ENCODE measurements around the gene RALGPS1.

Gene RALGPS1

DNA sequence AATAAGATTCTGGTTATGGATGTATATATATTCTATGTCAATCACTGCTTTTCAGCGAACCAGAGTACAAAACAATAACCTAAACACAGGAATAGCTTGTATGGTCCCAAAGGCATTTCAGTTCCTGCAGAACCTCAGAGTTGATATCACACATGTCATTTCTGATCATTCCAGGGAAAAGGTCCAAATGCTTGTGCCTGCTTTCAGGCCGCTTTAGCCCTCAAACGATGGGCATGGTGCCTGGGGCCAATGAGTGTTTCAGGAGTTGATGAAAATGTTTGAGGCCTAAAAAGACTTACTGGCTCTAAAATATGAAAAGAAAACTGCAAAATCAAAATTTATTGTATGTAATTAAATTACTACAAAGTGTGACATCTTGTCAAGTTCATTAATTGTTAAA, 185.1 kb downstream of the RALGPS1 start:
- DNase-seq (ENCODE audit: low read depth in 2 of 2): no peak

DNA sequence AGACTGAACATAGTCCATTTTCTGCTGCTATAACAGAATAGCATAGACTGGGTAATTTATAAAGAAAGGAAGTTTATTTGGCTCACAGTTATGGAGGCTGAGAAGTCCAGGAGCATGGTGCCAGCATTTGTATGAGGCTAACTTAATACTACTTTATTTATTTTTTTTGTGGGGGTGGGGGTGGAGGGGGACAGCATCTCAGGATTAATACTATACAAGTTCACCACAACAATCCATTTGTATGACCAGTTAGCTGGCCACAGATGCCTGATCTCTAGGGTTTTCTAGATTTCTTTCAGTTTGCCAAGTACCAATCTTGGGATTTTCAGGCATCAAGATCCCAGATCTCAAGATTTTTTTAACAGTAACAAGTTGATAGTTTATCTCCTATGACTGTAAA, 187.6 kb downstream of the RALGPS1 start:
- no peak for DNase-seq (ENCODE audit: low read depth in 2 of 2)

DNA sequence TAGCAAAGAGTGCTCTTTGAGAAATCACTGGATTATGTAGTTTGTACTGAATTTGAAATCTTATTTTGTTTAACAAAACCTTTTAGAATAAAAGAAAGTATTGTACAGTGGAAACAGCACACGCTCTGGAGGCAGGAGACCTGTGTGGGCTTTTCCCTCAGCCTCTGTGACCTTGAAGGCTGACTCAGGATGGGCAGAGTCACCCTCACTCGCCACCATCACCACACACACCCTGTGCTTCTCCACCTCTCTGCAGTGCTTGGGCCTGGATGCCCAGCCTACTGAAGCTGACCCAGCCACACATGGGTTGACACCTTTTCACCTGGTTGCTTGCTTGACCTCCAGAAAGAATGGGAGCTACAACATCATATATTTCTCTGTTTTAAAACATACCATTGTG, 188.2 kb downstream of the RALGPS1 start:
- DNase-seq (ENCODE audit: low read depth in 2 of 2): no peak

DNA sequence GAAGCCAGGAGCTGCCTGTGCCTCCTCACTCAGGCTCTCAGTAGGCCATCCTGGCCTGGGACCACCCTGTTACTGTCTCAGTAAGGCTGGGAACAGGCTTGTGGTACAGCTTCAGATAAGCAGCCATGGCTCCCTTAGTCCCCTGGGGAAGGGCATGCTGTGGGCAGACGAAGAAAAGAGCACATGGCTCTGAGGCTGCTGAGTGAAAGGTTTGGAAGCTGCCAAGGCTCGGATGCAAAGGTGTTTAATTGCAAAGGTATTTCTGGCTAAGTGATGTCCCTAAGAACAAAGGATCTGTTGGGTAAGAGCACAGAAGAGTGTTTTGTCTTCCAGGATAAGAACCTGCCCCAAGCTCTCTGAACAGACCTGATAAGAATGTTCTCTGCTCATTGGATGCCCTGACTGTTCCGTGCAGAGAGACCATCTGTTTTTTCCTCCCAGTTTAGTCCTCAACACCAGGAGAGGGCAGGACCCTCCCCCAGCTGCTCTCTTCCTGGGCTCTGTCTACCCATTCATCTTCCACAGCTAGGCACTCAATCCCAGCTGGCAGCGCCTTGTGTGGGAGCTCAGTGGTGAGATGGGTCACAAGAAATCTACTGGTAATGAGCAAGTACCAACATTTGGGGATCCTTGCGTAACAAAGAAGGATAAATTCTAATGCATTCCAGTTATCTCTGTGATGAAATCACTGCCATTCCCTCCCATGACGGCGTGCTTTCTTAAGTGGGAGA, 190.2 kb downstream of the RALGPS1 start:
- no peak for DNase-seq (ENCODE audit: low read depth in 2 of 2)

DNA sequence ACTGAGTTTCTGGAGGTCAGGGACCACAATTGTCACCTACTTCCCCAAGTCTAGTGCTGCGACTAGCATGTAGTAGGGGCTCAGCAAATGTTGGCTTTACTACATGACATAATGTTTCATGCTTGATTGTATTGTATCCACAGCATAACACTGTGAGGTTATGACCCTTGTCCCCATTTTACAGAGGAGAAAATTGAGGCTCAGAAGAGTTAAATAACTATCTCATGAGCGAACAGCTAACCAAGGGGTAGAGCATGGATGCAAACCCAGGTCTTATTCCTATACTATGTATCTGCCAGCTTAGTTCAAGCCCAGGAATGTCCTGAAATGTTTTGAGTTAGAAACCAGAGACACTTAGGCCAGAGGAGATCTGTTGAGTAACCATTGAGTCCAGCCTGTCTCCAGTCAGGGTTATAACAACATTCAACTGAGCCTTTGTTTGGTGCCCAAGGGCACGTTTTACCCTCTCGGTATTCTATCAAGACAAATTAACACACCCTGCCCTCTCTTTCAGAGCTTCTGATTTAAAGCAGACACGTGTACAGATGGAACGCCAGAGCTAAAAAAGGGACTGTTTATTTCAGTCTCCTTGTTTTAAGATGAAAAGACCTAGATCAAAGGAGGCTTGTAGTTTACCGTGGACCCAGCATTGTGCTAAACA, 191.4 kb downstream of the RALGPS1 start:
- DNase-seq (ENCODE audit: low read depth in 2 of 2): no peak

DNA sequence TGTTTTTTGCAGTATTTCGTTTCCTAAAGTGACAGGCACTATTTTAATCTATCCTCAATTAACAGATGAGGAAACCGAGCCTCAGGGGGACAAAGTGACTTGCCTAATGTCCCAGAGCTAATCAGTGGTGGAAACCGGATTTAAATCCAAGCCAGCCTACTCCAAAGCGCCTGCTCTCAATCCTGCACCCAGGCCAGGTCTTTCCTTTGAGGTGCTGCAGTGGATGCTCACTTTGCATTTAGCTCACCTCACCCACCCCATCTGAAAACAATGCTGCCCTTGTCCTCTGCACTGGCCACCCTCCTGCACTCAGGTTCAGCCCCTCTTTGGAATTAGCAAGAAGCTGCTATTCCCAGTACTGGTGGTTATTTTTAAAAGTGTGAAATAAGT, 191.9 kb downstream of the RALGPS1 start:
- DNase-seq (ENCODE audit: low read depth in 2 of 2): no peak

DNA sequence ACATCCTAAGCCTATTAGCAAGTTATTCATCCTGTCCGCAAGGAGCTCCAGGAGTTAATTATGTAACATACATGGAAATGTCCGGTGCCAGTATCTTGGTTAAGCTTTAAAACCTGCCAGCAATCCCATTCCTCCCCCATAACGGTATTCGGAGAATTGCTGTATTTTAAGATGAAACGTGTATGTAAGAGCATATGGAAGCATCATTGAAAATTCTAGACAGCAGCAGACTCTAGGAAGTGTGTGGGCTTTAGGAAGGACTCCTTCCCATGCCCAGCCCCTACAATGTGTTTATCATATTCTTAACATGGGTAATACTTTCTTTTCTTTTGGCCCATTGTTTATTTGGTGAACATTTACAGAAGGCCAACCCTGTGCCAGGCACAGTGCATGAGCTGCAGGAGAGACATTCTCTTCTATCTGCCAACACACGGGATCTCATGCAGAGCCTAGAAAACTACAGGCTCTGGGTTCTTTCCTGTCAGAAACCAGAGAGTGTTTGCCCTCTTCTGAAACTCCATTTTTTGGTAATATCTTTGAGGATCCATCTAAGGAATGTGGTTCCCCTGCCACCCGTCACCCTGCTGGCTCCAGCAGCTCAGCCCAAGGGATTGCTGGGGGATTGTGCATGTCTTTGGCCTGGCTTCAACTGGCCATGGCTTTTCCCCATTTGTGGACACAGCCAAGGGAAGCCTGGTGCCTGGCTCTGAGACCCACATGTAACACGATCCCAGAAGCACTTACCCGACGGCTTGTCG, 192.8 kb downstream of the RALGPS1 start:
- DNase-seq (ENCODE audit: low read depth in 2 of 2): no peak

DNA sequence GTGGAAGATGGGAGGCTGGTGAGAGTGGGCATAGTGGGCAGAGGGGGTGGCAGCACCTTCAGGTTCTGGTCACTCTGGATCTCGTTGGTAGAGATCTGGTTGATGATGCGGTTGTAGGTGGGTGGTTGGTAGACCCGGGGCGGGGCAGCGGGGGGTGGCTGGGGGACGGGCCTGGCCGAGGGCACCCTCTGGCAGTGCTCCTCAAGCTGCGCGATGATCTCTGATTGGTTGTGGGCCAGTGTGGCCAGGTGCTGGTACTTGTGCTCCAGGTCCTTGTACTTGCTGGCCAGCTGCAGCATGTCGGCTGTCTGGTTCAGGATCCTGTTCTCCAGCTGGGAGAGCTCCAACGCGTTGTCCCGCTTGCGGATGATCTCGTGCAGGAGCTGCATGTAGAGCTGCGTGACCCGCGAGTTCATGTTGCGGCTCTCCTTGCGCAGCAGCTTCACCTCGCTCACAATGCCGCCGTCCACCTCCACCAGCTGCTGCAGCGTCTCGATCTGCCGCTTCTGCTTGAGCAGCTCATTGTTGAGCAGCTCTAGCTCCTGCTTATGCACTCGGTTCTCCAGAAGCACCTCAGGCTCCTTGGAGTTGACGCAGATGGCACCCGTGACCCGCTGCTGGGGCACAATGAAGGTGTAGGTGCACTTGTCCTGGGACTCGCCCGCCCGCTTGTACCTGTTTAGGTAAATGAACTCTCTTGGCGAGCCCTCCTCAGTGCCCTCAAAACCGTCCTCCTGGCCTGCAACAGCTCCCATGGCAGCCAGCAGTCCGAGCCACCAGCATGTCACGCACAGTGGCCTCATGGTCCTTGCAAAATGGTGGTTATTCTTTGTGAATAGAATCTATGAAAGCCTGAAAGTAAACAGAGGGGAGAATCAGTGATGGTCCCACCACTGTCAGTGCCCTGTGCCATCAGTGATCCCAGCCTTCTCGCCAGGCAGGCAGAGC, 193.6 kb downstream of the RALGPS1 start:
- no peak for DNase-seq (ENCODE audit: low read depth in 2 of 2)

DNA sequence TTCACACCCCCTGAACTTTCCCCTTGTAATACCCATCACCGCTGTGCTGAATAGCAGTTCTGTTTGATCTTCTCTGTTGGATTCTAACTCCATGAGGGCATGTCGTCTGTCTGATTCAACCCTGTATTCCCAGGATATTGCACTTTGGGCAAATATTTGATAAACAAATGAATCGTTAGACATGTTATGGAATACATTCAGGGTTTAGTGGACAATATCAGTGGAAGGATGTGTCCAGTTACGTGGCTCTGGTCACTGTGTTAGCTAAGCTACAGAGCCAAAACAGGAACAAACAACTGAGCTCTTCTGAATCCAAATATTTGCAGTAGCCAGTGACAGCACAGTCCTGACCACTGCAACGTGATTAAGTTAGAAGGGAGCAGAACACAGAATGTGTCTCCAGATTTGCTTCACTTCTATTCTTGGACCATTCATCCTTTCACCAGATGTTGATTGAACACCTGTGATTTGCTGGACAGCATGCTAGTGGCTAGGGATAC, 194.7 kb downstream of the RALGPS1 start:
- no peak for DNase-seq (ENCODE audit: low read depth in 2 of 2)

DNA sequence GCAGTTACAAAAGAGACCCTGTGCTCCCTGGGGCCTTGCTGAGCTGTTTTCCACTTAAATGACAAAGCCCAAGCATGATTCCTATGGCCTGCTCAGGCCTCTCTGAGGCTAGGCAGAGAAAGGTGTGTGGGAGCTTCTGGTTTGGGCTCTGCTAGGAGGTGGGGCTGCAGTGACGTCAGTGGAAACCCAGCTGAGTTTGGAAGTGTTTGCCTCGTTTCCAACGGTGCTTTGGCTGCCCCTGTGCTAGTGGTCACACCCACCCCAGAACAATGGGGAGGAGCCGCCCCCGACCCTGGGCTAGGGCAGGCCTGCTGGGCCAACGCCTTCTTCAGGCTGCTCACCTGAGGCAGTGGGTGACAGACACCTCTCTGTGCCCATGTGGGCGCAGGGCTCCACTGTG, 197.5 kb downstream of the RALGPS1 start:
- DNase-seq (ENCODE audit: low read depth in 2 of 2): no peak

DNA sequence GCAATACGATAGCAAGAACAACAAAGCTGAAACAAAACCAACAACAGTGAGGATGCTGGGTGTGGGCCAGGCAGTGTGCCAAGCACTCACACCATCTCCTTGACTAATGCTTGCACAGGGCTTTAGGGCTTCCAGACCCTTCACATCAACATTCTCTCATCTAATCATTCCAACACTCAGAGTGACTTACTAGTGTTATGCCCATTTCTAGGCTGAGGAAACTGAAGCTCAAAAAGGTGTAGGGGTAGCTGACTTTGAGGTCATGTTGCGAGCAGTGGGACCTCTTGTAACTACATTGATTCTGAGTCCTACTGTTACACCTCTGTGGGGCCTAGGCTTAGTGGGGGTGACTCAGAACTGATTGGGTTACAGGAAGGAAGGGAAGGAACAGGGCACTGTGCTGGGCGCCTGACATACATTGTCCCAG, 198.2 kb downstream of the RALGPS1 start:
- no peak for DNase-seq (ENCODE audit: low read depth in 2 of 2)

DNA sequence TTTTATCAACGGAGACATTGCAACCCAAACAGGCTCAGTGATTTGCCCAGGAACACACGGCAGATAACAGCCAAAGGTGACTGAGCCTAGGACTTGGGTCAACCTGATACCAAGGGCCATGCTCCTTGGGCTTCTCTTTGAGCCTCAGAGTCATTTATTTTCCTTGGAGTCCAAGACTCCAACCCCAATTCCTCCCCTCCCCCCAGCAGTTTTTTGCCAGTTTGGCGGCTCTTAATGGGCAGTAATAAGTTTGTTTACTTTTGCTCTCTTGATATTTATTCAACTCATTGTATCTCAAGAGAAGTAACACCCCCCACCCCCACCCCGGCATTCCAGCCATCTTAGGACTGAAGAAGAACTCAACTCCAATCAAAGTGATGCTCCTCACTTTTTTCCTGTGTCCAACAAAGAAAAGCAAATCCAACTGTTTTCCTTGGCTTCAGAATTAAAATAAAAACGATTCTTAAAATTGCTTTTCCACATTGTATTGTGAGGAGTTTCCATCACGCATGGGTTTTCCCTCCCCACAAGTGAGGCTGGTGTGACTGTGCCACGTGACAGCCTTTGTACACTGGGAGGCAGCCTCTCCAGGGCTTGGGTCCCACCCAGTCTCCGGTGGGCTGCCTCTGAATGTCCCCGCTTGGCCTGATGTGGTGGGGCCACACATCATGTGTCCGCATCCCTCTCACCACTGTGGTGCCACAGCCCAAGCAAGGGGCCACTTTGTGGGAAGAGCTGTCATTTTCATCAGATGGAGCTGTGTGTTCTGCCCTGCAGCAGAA, 198.8 kb downstream of the RALGPS1 start:
- DNase-seq (ENCODE audit: low read depth in 2 of 2): no peak

DNA sequence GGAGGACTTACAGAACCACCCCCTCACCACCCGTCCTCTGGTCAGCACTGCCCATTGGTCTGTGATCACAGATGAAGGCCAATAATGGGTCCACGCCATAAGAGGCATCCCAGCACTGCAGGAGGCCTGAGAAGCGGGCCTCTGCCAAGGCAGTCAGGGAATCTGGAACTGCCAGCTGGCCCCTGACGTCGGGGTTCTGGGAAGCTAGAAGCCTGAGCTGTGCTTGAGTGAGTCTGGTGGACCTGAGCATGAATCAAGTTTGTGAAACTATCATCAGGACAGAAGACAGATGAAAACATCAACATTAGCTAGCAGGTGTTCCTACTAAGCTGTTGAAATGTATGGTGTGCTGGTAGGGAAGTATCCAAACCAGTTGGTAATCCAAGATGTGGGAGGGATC, 200.0 kb downstream of the RALGPS1 start:
- DNase-seq (ENCODE audit: low read depth in 2 of 2): no peak

DNA sequence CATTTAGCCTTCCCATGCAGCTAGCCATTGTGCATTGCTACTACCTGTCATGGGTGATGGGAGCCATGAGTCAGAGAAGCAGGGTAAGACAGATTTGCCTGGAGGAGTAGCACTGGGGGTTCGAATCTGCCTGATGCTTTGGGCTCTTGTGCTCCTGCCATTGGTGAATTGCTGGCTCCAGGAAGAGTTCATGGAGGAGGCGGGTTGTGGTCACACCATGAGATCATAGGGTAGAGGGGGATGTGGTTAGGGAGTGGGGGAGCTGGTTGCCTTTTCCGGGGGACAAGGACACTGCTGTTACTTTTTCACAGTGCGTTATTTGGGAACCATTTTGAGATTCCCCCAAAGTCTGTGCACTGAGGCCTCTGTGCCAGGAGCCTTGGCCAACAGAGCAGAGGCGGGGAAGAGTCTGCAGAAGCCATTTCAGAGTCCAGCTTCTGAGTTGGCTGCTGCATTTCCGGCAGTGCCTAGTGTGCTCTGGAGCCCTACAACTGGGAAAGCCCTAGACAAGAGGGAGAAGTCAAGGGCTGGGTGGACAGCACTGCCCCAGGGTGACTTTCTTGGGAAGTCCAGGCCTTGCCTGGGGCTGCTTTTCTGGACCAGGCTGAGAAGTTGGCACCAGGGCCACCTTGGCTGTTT, 201.6 kb downstream of the RALGPS1 start:
- DNase-seq (ENCODE audit: low read depth in 2 of 2): no peak

DNA sequence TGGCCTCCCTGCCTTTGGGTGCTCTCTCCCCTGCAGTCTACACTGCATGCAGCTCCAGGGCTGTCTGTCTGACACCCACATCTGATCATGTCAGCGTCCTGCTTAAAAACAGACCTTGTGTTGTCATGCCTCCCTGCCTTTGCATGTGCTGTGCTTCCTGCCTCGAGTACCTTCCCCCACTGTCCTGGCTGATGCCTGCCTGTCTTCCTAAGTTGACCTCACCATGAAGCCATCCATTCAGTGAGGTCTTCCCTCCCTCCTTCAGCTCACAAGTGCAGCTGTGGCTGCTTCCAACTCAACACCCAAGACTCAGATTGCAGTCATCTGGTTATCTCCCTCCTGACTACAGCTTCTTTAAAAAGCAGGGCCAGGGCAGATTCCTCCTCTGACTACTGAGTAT, 202.4 kb downstream of the RALGPS1 start:
- no peak for DNase-seq (ENCODE audit: low read depth in 2 of 2)

DNA sequence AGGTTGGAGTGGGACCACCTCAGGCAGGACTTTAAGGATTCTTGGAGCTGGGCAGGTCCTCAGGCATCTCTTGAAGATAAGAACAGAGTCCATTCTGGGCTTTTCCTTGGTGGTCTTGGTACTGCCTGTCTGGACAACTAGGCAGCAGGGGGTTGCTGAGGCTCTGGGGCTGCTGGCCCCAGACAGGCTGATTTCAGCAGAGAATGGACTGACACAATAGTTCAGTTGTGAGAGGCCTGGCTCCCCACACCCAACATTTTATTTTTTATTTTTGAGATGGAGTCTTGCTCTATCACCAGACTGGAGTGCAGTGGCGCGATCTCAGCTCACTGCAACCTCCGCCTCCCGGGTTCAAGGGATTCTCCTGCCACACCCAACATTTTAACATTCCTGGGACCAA, 203.2 kb downstream of the RALGPS1 start:
- no peak for DNase-seq (ENCODE audit: low read depth in 2 of 2)

DNA sequence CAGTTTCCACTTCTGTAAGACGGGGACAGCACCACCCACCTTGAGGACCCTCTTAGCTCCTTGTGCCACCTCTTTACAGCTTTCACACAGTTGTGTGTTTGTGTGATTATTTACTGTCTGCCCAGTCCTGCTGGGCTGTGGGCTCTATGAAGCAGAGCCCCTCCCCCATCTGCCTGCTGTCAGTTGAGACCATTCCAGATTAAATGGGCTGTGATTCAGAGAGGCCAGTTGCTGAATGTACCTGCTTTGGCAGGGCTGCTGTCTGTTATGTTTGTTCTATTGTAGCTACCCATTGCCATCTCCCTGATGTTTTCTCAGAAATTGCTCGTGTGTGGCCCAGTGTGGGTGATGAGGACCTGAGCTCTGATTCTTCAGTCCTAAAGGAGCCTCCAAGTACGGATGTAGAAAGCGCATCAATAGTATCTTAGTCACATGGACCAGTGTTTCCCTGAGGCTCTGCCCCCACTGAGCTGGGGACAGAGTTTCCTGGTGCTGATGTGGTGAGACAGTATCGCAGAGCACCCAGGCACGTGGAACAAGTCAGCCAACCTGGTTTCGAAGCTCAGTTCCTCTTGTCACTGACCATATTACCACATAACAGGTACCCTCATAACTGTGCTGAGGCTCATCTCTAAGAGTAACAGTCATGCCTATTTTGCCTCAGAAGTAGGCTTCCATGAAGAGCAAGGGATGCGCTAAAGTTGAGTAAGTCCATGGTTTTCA, 204.2 kb downstream of the RALGPS1 start:
- no peak for DNase-seq (ENCODE audit: low read depth in 2 of 2)

DNA sequence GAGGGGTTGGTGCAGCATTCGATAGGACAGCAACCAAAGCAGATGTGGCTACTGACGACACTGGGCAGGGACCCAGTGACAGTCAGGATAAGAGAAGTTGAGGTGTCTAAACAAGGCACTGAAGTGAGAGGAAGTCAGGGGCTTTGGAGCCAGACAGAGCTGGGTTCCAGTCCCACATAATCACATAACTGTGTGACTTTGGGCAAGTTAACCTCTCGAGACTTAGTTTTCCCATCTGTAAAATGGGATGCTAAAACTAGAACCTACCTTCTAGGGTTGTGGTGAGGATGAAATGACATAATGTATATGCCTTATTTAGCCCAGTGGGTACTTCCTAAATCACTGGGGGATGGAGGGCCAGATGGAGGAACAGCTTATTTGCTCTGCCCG, 204.7 kb downstream of the RALGPS1 start:
- no peak for DNase-seq (ENCODE audit: low read depth in 2 of 2)

DNA sequence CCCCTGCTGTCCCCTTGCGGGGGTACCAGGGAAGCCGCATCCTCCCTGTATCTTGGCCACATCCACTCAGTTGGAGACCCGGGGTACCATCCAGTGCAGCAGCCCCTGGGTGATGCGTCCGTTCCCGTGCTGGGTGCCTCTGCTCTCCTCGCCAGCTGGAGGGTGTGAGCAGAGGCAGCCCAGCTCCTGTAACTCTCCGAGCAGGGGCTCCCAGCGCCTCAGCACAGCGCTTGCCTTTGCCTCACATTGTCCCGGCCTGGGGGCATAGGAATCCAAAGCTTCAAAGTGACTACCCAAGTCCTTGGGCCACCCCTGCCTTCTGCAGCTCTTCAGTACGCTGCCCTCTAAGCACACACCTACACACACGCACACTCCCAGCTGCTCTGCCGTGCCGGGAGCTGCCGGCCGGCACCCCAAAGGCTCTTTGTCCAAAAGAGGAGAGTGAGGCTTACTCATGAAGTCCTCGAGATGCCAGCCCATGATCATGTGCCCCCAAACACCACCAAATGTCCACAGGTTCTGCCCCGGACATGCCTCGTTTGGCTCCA, 207.1 kb downstream of the RALGPS1 start:
- DNase-seq (ENCODE audit: low read depth in 2 of 2): no peak
